OCI-LY7 (cell line): Measurements from ENCODE around the gene GRIA4. TPM values are rescaled to one million over a fixed set of nuclear protein-coding genes. Genes with fewer than 3 reads are reported as not detected.

Experiments
- BruUV-seq: library from RNA; stranded (reverse); fragments of 400-500 nt; replicated peaks from 2 replicates; lab custom pipeline; 2021; lab: Mats Ljungman, UMichigan
- CTCF ChIA-PET: fragments of 300-600 bp; sonication (Branson Sonifier 250); formaldehyde crosslinking; loops from one replicate; lab custom pipeline; 2022; ENCODE audit warnings: antibody characterized with exemption; ENCODE audit not compliant: unreplicated experiment; lab: Charles Lee
- POLR2A ChIA-PET: fragments of 300-600 bp; sonication (Branson Sonifier 250); formaldehyde crosslinking; loops from one replicate; lab custom pipeline; 2022; ENCODE audit warnings: antibody characterized with exemption; lab: Charles Lee
- DNase-seq: peaks from one replicate; pipeline ENCODE4 v3.0.0-alpha.2; 2015; ENCODE audit warnings: low spot score
- H2AFZ ChIP-seq: fragments of 200-600 bp; sonication (generic), shearing (Covaris generic); 2 replicates; pipeline ENCODE4 v1.6.1; 2014; ENCODE audit warnings: mild to moderate bottlenecking, antibody characterized with exemption, low read length, moderate library complexity
- H3K27ac ChIP-seq: fragments of 200-600 bp; sonication (generic); 2 replicates; pipeline ENCODE4 v1.5.1; 2014; ENCODE audit warnings: mixed run types, low read depth, mild to moderate bottlenecking, moderate library complexity, low read length, inconsistent platforms; ENCODE audit not compliant: poor library complexity, severe bottlenecking
- H3K36me3 ChIP-seq: fragments of 200-600 bp; sonication (generic); 2 replicates; pipeline ENCODE4 v1.6.1; 2014; ENCODE audit warnings: mild to moderate bottlenecking, antibody characterized with exemption, low read length, moderate library complexity, mixed read lengths; ENCODE audit not compliant: insufficient read depth
- H3K4me1 ChIP-seq: fragments of 200-600 bp; sonication (generic); 2 replicates; pipeline ENCODE4 v1.5.1; 2014; ENCODE audit warnings: mild to moderate bottlenecking, low read length; ENCODE audit not compliant: insufficient read depth, poor library complexity, severe bottlenecking
- H3K4me2 ChIP-seq: fragments of 200-600 bp; sonication (generic); 2 replicates; pipeline ENCODE4 v1.6.1; 2014; ENCODE audit warnings: mild to moderate bottlenecking, low read length
- H3K4me3 ChIP-seq: fragments of 200-600 bp; sonication (generic); 2 replicates; pipeline ENCODE4 v1.5.1; 2014; ENCODE audit warnings: mild to moderate bottlenecking, low read depth, low read length; ENCODE audit not compliant: poor library complexity, severe bottlenecking
- H3K79me2 ChIP-seq: fragments of 200-600 bp; sonication (generic); 2 replicates; pipeline ENCODE4 v1.6.1; 2016; ENCODE audit warnings: low read depth, mild to moderate bottlenecking, low read length, moderate library complexity, mixed read lengths; ENCODE audit not compliant: insufficient read depth
- H3K9me2 ChIP-seq: fragments of 200-600 bp; sonication (generic); 2 replicates; pipeline ENCODE4 v1.6.1; 2016; ENCODE audit warnings: mild to moderate bottlenecking, low read length, mixed read lengths; ENCODE audit not compliant: insufficient read depth
- H3K9me3 ChIP-seq: fragments of 200-600 bp; sonication (generic); 2 replicates; pipeline ENCODE4 v1.6.1; 2014; ENCODE audit warnings: mild to moderate bottlenecking, mixed run types, low read length, mixed read lengths
- H4K20me1 ChIP-seq: fragments of 200-600 bp; sonication (generic); 2 replicates; pipeline ENCODE4 v1.6.1; 2014; ENCODE audit warnings: mild to moderate bottlenecking, antibody characterized with exemption, low read length, moderate library complexity, mixed read lengths; ENCODE audit not compliant: insufficient read depth
- EZH2phosphoT487 ChIP-seq: fragments of 200-600 bp; sonication (generic); IDR thresholded peaks from 2 replicates; pipeline ENCODE4 v1.6.1; 2018; ENCODE audit warnings: low read depth, borderline replicate concordance, mild to moderate bottlenecking, mixed run types, antibody characterized with exemption, low read length, moderate library complexity, mixed read lengths
- intact Hi-C: fragments of 100-400 bp; cut with micrococcal nuclease; formaldehyde crosslinking; loops from one replicate; pipeline ENCODE4 v1.10.0; 2022; ENCODE audit not compliant: unreplicated experiment
- total RNA-seq, 2 experiments: library from RNA; depleted of rRNA in 1 of 2; stranded (reverse); fragments of >200 nt in 1 of 2; shearing (Covaris generic) in 1 of 2; gene quantifications; 2 replicates each; pipeline ENCODE4 v1.2.3, GENCODE V29; 2014 to 2022
- TF ChIP-seq, protein P1 (sequence below): fragments of 200-600 bp; sonication (generic); conservative IDR thresholded peaks from 2 replicates; pipeline ENCODE4 v1.5.1; 2014; ENCODE audit warnings: mild to moderate bottlenecking, antibody characterized with exemption, low read length, moderate library complexity, mixed read lengths

Gene GRIA4
- total RNA-seq, 2 experiments from 2014 or later = not detected

DNA sequence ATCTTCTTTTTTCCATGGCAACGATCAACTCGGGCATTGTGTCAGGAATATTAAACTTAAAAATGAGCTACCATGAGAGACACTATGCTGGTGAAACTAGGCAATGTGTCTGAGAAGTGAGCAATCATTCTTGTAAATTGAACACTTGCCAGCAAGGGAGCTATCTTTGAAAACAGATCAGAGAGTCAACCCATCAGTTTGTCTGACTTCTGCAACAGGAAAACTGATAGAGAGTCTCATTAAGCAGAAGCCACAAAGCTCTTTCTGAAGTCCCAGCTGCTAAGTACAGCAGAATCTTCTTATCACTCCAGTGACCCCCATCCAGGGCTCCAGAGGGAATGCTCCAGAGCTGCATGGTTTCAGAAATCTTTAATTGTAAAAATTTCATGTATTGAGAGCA, 297.4 kb downstream of the GRIA4 start:
- Histone ChIP-seq H3K4me3 (no peak overlapping the region), H3K4me2 (no peak overlapping the region), H3K79me2 (no peaks in the 10 kb centered on the region), H3K9me2 (no peaks in the 10 kb centered on the region), H2AFZ (no peak overlapping the region), H3K9me3 (no peaks in the 10 kb centered on the region), H3K4me1 (no peaks in the 10 kb centered on the region), H4K20me1 (no peaks in the 10 kb centered on the region), H3K27ac (no peak overlapping the region), H3K36me3 (no peaks in the 10 kb centered on the region)
- ChIA-PET POLR2A (no interaction called here), CTCF (no interaction called here)
- intact Hi-C loops = no loop called here
- no peak for DNase-seq
- BruUV-seq = no TSS peak
- TF ChIP-seq, protein P1, sequence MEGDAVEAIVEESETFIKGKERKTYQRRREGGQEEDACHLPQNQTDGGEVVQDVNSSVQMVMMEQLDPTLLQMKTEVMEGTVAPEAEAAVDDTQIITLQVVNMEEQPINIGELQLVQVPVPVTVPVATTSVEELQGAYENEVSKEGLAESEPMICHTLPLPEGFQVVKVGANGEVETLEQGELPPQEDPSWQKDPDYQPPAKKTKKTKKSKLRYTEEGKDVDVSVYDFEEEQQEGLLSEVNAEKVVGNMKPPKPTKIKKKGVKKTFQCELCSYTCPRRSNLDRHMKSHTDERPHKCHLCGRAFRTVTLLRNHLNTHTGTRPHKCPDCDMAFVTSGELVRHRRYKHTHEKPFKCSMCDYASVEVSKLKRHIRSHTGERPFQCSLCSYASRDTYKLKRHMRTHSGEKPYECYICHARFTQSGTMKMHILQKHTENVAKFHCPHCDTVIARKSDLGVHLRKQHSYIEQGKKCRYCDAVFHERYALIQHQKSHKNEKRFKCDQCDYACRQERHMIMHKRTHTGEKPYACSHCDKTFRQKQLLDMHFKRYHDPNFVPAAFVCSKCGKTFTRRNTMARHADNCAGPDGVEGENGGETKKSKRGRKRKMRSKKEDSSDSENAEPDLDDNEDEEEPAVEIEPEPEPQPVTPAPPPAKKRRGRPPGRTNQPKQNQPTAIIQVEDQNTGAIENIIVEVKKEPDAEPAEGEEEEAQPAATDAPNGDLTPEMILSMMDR = no peak
- TF ChIP-seq EZH2phosphoT487 = no peak

DNA sequence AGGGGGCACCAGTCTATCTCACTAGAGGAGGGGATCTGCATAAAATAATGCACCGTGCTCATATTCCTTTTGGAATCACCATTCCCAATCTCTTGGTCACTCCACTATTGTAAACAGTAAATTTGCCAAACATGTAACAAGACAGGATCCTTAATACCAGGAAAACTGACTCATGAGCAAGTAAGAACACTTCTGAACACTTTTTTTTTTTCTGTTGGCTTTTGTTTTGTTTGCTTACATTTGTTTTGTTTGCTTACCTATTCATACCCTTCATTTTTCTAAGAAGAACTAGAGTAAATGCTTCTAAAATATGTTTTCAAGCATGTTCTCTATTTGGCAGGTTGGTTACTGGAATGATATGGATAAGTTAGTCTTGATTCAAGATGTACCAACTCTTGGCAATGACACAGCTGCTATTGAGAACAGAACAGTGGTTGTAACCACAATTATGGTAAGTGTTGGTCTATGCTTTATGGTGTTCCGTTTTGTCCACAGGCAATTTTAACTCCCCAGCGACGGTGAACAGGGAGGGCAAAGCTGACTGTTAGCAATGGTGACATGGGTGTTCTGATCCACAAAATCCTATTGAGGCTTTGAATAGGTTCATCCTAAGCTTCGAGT, 300.3 kb downstream of the GRIA4 start:
- Histone ChIP-seq H3K9me2 (no peaks in the 10 kb centered on the region), H4K20me1 (no peaks in the 10 kb centered on the region), H2AFZ (no peak overlapping the region), H3K4me1 (no peaks in the 10 kb centered on the region), H3K9me3 (no peaks in the 10 kb centered on the region), H3K79me2 (no peaks in the 10 kb centered on the region), H3K36me3 (no peaks in the 10 kb centered on the region), H3K4me3 (no peak overlapping the region), H3K27ac (no peak overlapping the region), H3K4me2 (no peak overlapping the region)
- POLR2A ChIA-PET = interaction anchor here (0.7 kb wide), 1 partner anchor 570 kb away, joined by 3 read pairs; no protein-coding TSS in a partner anchor
- no peak for DNase-seq
- CTCF ChIA-PET = no interaction called here
- BruUV-seq = no TSS peak
- intact Hi-C loops = no loop called here
- TF ChIP-seq EZH2phosphoT487 = no peak
- TF ChIP-seq, protein P1 = no peak

DNA sequence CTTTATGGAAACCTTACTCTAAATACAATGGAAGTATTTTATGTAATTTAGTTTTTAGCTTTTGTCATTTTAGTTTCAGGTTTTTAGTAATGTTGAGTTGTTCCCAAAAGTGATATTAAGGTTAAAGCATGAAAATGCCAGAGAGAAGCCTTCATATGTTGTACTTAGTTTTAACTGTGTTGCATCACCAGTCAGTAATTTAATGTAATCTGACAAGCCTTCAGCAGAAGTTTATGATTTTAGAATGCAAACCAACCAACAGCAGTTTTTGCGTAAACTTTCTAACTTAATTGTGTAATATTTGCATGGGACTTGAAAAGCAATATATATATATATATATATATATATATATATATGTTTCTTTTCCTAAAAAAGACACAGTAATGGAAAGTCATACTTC, 301.6 kb downstream of the GRIA4 start:
- H3K9me3 ChIP-seq = no peaks in the 10 kb centered on the region
- H3K79me2 ChIP-seq = no peaks in the 10 kb centered on the region
- DNase-seq = no peak
- H3K36me3 ChIP-seq = no peaks in the 10 kb centered on the region
- no peak overlapping the region for H3K4me3 ChIP-seq
- H3K27ac ChIP-seq = no peak overlapping the region
- ChIA-PET POLR2A (no interaction called here), CTCF (no interaction called here)
- H3K4me2 ChIP-seq = no peak overlapping the region
- intact Hi-C loops = no loop called here
- no peaks in the 10 kb centered on the region for H3K9me2 ChIP-seq
- TF ChIP-seq, protein P1 = no peak
- no peak for TF ChIP-seq EZH2phosphoT487
- no peaks in the 10 kb centered on the region for H3K4me1 ChIP-seq
- no TSS peak for BruUV-seq
- no peaks in the 10 kb centered on the region for H4K20me1 ChIP-seq
- no peak overlapping the region for H2AFZ ChIP-seq
